Measurements from ENCODE around the gene DENND1A.

DNA sequence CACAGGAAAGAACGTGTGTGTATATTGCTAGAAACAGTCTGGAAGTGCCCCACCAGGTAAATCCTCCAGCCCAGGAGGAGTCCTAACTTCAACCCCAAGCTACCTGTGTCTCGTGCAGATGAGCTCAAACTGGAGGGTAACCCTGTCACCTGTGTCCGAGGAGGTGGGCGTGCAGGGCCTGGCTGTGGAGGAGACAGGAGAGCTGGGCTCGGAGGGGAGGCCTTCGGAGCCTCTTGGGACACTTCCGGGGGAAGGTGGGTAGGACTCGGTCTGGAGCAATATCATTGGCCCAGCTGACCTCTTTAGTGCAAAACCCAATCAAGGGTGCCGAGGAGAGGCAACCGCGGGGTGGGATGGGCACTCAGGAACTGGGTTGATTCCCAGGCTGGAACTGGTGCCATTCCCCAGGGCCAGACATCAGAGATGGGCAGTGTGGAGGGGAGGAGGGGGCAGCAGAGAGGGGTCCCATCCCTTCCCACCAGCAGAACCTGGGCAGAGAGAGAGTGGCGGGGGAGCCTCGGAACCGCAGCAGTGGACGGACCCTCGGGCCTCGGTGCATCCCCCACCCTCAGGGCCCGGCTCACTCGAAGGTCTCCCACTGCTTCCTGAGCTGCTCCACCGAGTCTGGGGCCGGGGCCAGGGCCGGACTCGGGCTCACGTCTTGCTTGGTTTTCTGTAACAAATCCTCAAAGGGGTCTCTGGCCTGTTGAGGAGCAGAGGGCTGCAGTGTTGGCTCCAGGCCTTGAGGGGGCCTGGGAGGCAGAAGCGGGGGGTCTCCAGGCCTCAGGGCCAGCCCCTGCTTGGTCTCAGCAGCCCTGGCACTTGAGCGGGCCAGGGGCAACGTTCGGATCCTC lies 548.8 kb downstream of the DENND1A start:
- TF ChIP-seq RNF2 (IDR thresholded peaks at IDR 0.05; ENCODE audit: borderline replicate concordance, low read depth) (no peak), HDAC2 (IDR thresholded peaks at IDR 0.05) (no peak), POLR2A (IDR thresholded peaks at IDR 0.05; ENCODE audit: low read length) (no peak), E2F6 (IDR thresholded peaks at IDR 0.05; ENCODE audit: borderline replicate concordance, low read depth) (no peak), SMC3 (IDR thresholded peaks at IDR 0.05) (no peak), CHD2 (IDR thresholded peaks at IDR 0.05; ENCODE audit: low read length, partially characterized antibody) (no peak), MAX (IDR thresholded peaks at IDR 0.05) (no peak), CTCF (IDR thresholded peaks at IDR 0.05) (no peak), EP300 (IDR thresholded peaks at IDR 0.05) (no peak), PHF8 (IDR thresholded peaks at IDR 0.05; ENCODE audit: borderline replicate concordance, low read depth) (no peak)
- TF ChIP-seq, protein P1, sequence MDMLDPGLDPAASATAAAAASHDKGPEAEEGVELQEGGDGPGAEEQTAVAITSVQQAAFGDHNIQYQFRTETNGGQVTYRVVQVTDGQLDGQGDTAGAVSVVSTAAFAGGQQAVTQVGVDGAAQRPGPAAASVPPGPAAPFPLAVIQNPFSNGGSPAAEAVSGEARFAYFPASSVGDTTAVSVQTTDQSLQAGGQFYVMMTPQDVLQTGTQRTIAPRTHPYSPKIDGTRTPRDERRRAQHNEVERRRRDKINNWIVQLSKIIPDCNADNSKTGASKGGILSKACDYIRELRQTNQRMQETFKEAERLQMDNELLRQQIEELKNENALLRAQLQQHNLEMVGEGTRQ (IDR thresholded peaks at IDR 0.05): no peak
